ENCODE results near the gene PLP2. TPM values are rescaled to one million over a fixed set of nuclear protein-coding genes. Genes with fewer than 3 reads are reported as not detected.

PLP2 gene
- total RNA-seq, 2 experiments from 2014 or later, result 21.2 to 54.3 TPM

- TF ChIP-seq, protein P1, sequence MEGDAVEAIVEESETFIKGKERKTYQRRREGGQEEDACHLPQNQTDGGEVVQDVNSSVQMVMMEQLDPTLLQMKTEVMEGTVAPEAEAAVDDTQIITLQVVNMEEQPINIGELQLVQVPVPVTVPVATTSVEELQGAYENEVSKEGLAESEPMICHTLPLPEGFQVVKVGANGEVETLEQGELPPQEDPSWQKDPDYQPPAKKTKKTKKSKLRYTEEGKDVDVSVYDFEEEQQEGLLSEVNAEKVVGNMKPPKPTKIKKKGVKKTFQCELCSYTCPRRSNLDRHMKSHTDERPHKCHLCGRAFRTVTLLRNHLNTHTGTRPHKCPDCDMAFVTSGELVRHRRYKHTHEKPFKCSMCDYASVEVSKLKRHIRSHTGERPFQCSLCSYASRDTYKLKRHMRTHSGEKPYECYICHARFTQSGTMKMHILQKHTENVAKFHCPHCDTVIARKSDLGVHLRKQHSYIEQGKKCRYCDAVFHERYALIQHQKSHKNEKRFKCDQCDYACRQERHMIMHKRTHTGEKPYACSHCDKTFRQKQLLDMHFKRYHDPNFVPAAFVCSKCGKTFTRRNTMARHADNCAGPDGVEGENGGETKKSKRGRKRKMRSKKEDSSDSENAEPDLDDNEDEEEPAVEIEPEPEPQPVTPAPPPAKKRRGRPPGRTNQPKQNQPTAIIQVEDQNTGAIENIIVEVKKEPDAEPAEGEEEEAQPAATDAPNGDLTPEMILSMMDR (conservative IDR thresholded peaks at IDR 0.05; ENCODE audit: low read length), result peak; percentile 70
- TF ChIP-seq EZH2phosphoT487 (IDR thresholded peaks at IDR 0.05; ENCODE audit: borderline replicate concordance, low read depth, low read length), result no peak
- Histone ChIP-seq H4K20me1 (ENCODE audit: insufficient read depth, low read length) (no peaks in the 10 kb centered on the region), H3K4me1 (ENCODE audit: insufficient read depth, low read length, poor library complexity, severe bottlenecking) (peaks cover 13% of the 10 kb centered on the region), H3K4me3 (ENCODE audit: low read depth, low read length, poor library complexity, severe bottlenecking) (peak overlapping the region; percentile 72), H3K79me2 (ENCODE audit: insufficient read depth, low read depth, low read length) (no peaks in the 10 kb centered on the region), H3K9me2 (ENCODE audit: insufficient read depth, low read length) (no peaks in the 10 kb centered on the region), H3K27ac (ENCODE audit: low read depth, low read length, poor library complexity, severe bottlenecking) (peak overlapping the region; percentile 83), H3K9me3 (ENCODE audit: low read length) (no peaks in the 10 kb centered on the region), H3K36me3 (ENCODE audit: insufficient read depth, low read length) (no peaks in the 10 kb centered on the region), H2AFZ (ENCODE audit: low read length) (peak overlapping the region; percentile 21; the same call in 1 of the 2 replicates), H3K4me2 (ENCODE audit: low read length) (peak overlapping the region; percentile 85)
- BruUV-seq (replicated peaks), result no TSS peak
- ChIA-PET CTCF (ENCODE audit: unreplicated experiment) (interaction anchor here (0.6 to 0.9 kb wide), 4 partner anchors 9 to 35 kb away, joined by 3 to 9 read pairs (median 5); partner anchors contain the start of gene PLP2), POLR2A (interaction anchor here (1.1 to 2.5 kb wide), 4 partner anchors 10 to 21 kb away, joined by 3 to 7 read pairs (median 4); partner anchors contain the start of gene PLP2)
- peak; percentile 86 for DNase-seq (ENCODE audit: low spot score)
- intact Hi-C loops (cut with micrococcal nuclease; ENCODE audit: unreplicated experiment), result no loop called here
Measured at GRCh38 chrX:49155900-49156837, 15.5 kb upstream of the PLP2 start.

GRCh38 chrX:49157194-49157593 lies 14.5 kb upstream of the PLP2 start:
- Histone ChIP-seq H3K4me2 (ENCODE audit: low read length) (no peak overlapping the region), H3K9me2 (ENCODE audit: insufficient read depth, low read length) (no peaks in the 10 kb centered on the region), H3K79me2 (ENCODE audit: insufficient read depth, low read depth, low read length) (no peaks in the 10 kb centered on the region), H3K9me3 (ENCODE audit: low read length) (no peaks in the 10 kb centered on the region), H3K4me3 (ENCODE audit: low read depth, low read length, poor library complexity, severe bottlenecking) (no peak overlapping the region), H3K4me1 (ENCODE audit: insufficient read depth, low read length, poor library complexity, severe bottlenecking) (peaks cover 13% of the 10 kb centered on the region), H3K27ac (ENCODE audit: low read depth, low read length, poor library complexity, severe bottlenecking) (no peak overlapping the region), H3K36me3 (ENCODE audit: insufficient read depth, low read length) (no peaks in the 10 kb centered on the region), H4K20me1 (ENCODE audit: insufficient read depth, low read length) (no peaks in the 10 kb centered on the region), H2AFZ (ENCODE audit: low read length) (no peak overlapping the region)
- intact Hi-C loops (cut with micrococcal nuclease; ENCODE audit: unreplicated experiment), result no loop called here
- TF ChIP-seq EZH2phosphoT487 (IDR thresholded peaks at IDR 0.05; ENCODE audit: borderline replicate concordance, low read depth, low read length), result no peak
- TF ChIP-seq, protein P1 (conservative IDR thresholded peaks at IDR 0.05; ENCODE audit: low read length), result no peak
- ChIA-PET CTCF (ENCODE audit: unreplicated experiment) (no interaction called here), POLR2A (no interaction called here)
- DNase-seq (ENCODE audit: low spot score), result no peak
- BruUV-seq (replicated peaks), result no TSS peak

Data from OCI-LY7 (cell line).